ENCODE data around the gene NKX6-2. TPM values are rescaled to one million over a fixed set of nuclear protein-coding genes. Genes with fewer than 3 reads are reported as not detected.
"Not testable (repeated sequence)": the region's sequence is repeated elsewhere in the genome, so short reads cannot be mapped to it uniquely, and the experiment has no call there.

Gene NKX6-2
- total and polyA plus RNA-seq, 4 donors: 0.07 to 7.1 TPM; not detected in 2

GRCh38 chr10:132793871-132794849 is 8.2 kb upstream of the NKX6-2 start (continued):
- TF ChIP-seq, protein P1, sequence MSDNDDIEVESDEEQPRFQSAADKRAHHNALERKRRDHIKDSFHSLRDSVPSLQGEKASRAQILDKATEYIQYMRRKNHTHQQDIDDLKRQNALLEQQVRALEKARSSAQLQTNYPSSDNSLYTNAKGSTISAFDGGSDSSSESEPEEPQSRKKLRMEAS (IDR thresholded peaks at IDR 0.05): no peak

GRCh38 chr10:132793213-132793612 is 7.3 kb upstream of the NKX6-2 start:
- peaks cover 0 to 5% (median 0%) of the 10 kb centered on the region in 4 donors for H3K4me1 ChIP-seq (ENCODE audit: control insufficient read depth in 4 of 4, insufficient read depth in 4 of 4, low read length in 3 of 4)
- no peak overlapping the region for H3K9ac ChIP-seq (ENCODE audit: low read depth in 1 of 2, low read length in 2 of 2)
- peaks cover 0 to 19% (median 1%) of the 10 kb centered on the region in 4 donors for H3K27me3 ChIP-seq (ENCODE audit: control insufficient read depth in 4 of 4, insufficient read depth in 4 of 4, low read length in 3 of 4)
- no peak overlapping the region for H3K27ac ChIP-seq (ENCODE audit: low read depth in 1 of 2, low read length in 2 of 2)
- no peaks in the 10 kb centered on the region for H3K9me3 ChIP-seq (ENCODE audit: control insufficient read depth in 4 of 4, low read length in 3 of 4)
- no peak overlapping the region for H3K4me3 ChIP-seq (ENCODE audit: low read depth in 1 of 3, low read length in 3 of 3)
- DNase-seq (ENCODE audit: low spot score): no peak
- 86% methylated on average over 9 of the region's 9 CpGs for WGBS
- no peak for TF ChIP-seq CTCF (IDR thresholded peaks at IDR 0.05; ENCODE audit: low read depth, low read length, missing input control)
- TF ChIP-seq HNF4A (conservative IDR thresholded peaks at IDR 0.05): no peak
- TF ChIP-seq, protein P2, sequence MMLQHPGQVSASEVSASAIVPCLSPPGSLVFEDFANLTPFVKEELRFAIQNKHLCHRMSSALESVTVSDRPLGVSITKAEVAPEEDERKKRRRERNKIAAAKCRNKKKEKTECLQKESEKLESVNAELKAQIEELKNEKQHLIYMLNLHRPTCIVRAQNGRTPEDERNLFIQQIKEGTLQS (IDR thresholded peaks at IDR 0.05): no peak
- no peak for TF ChIP-seq TAF1 (conservative IDR thresholded peaks at IDR 0.05)
- TF ChIP-seq EGR1 (IDR thresholded peaks at IDR 0.05; ENCODE audit: low read depth in 2 of 2): no peak
- TF ChIP-seq YY1 (IDR thresholded peaks at IDR 0.05): no peak
- TF ChIP-seq, protein P1 (IDR thresholded peaks at IDR 0.05): no peak
- no peaks in the 10 kb centered on the region for H3K36me3 ChIP-seq (ENCODE audit: control insufficient read depth in 4 of 4, insufficient read depth in 3 of 4, low read depth in 1 of 4, low read length in 3 of 4)

- H3K4me3 ChIP-seq (ENCODE audit: low read depth in 1 of 3, low read length in 3 of 3): no peak overlapping the region
- no peak for TF ChIP-seq GABPA (IDR thresholded peaks at IDR 0.05 in 1 of 2, conservative IDR thresholded peaks at IDR 0.05 in 1 of 2)
- TF ChIP-seq, protein P1 (IDR thresholded peaks at IDR 0.05): no peak
- TF ChIP-seq FOXA2 (IDR thresholded peaks at IDR 0.05): no peak
- TF ChIP-seq RXRA (IDR thresholded peaks at IDR 0.05): no peak
- no peak for TF ChIP-seq FOXA1 (IDR thresholded peaks at IDR 0.05)
- TF ChIP-seq, protein P2 (IDR thresholded peaks at IDR 0.05): no peak
- TF ChIP-seq REST (IDR thresholded peaks at IDR 0.05): no peak
- no peak for TF ChIP-seq NR2F2 (IDR thresholded peaks at IDR 0.05)
- TF ChIP-seq JUND (IDR thresholded peaks at IDR 0.05): no peak
- TF ChIP-seq EGR1 (IDR thresholded peaks at IDR 0.05; ENCODE audit: low read depth in 2 of 2): no peak
- no peak for TF ChIP-seq RAD21 (IDR thresholded peaks at IDR 0.05)
- TF ChIP-seq HNF4G (IDR thresholded peaks at IDR 0.05): no peak
- H3K4me1 ChIP-seq (ENCODE audit: control insufficient read depth in 4 of 4, insufficient read depth in 4 of 4, low read length in 3 of 4): peaks cover 0 to 9% (median 0%) of the 10 kb centered on the region in 4 donors
- no peak overlapping the region for H3K27ac ChIP-seq (ENCODE audit: low read depth in 1 of 2, low read length in 2 of 2)
- no peak for DNase-seq (ENCODE audit: low spot score)
- no peak overlapping the region for H3K9ac ChIP-seq (ENCODE audit: low read depth in 1 of 2, low read length in 2 of 2)
- 84% methylated on average over 17 of the region's 17 CpGs for WGBS
- no peaks in the 10 kb centered on the region for H3K9me3 ChIP-seq (ENCODE audit: control insufficient read depth in 4 of 4, low read length in 3 of 4)
- peaks cover 0 to 23% (median 1%) of the 10 kb centered on the region in 4 donors for H3K27me3 ChIP-seq (ENCODE audit: control insufficient read depth in 4 of 4, insufficient read depth in 4 of 4, low read length in 3 of 4)
- no peaks in the 10 kb centered on the region for H3K36me3 ChIP-seq (ENCODE audit: control insufficient read depth in 4 of 4, insufficient read depth in 3 of 4, low read depth in 1 of 4, low read length in 3 of 4)
Measured at GRCh38 chr10:132792796-132793195, 6.8 kb upstream of the NKX6-2 start.

DNA sequence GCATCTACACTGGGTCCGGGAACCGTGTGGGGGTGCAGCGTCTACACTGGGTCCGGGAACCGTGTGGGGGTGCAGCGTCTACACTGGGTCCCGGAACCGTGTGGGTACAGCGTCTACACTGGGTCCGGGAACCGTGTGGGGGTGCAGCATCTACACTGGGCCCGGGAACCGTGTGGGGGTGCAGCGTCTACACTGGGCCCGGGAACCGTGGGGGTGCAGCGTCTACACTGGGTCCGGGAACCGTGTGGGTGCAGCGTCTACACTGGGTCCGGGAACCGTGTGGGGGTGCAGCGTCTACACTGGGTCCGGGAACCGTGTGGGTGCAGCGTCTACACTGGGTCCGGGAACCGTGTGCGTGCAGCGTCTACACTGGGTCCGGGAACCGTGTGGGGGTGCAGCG is 6.2 kb upstream of the NKX6-2 start:
- not testable (repeated sequence) for H3K9me3 ChIP-seq (ENCODE audit: control insufficient read depth in 4 of 4, low read length in 3 of 4); H3K4me3 ChIP-seq (ENCODE audit: low read depth in 1 of 3, low read length in 3 of 3); DNase-seq (ENCODE audit: low spot score); H3K36me3 ChIP-seq (ENCODE audit: control insufficient read depth in 4 of 4, insufficient read depth in 3 of 4, low read depth in 1 of 4, low read length in 3 of 4); H3K27ac ChIP-seq (ENCODE audit: low read depth in 1 of 2, low read length in 2 of 2); H3K9ac ChIP-seq (ENCODE audit: low read depth in 1 of 2, low read length in 2 of 2)
- WGBS: 91% methylated on average over 33 of the region's 33 CpGs
- peaks cover 0 to 30% (median 1%) of the 10 kb centered on the region in 4 donors for H3K27me3 ChIP-seq (ENCODE audit: control insufficient read depth in 4 of 4, insufficient read depth in 4 of 4, low read length in 3 of 4)
- H3K4me1 ChIP-seq (ENCODE audit: control insufficient read depth in 4 of 4, insufficient read depth in 4 of 4, low read length in 3 of 4): peaks cover 0 to 13% (median 3%) of the 10 kb centered on the region in 4 donors
